SK-N-SH (cell line): Measurements from ENCODE around the gene MACO1. TPM values are rescaled to one million over a fixed set of nuclear protein-coding genes. Genes with fewer than 3 reads are reported as not detected.

Source experiments
- CTCF ChIA-PET: fragments of 300-600, 350-600 bp; formaldehyde crosslinking; extraction: SDS; loops from one replicate; lab custom pipeline; 2021; lab: Yijun Ruan, JAX
- POLR2A ChIA-PET: fragments of 350-600 bp; sonication (Branson Sonifier 250); formaldehyde crosslinking; extraction: SDS; loops from one replicate; lab custom pipeline; 2020; ENCODE audit warnings: antibody characterized with exemption, inconsistent platforms; lab: Yijun Ruan, JAX
- DNase-seq: peaks from one replicate; pipeline ENCODE4 v3.0.0; 2012
- H2AFZ ChIP-seq: fragments of 200-600 bp; sonication (generic); 2 replicates; pipeline ENCODE4 v1.8.1; 2016; ENCODE audit warnings: antibody characterized with exemption, mild to moderate bottlenecking, low read depth
- H3F3A ChIP-seq: fragments of 200-600 bp; sonication (generic); replicated peaks from 2 replicates; pipeline ENCODE3; 2016; ENCODE audit warnings: antibody characterized with exemption, mild to moderate bottlenecking; ENCODE audit not compliant: insufficient read depth
- H3K27ac ChIP-seq, 2 experiments: fragments of 200-500 bp in 1 of 2; fragments of 200-600 bp in 1 of 2; sonication (Bioruptor generic) in 1 of 2; sonication (generic), shearing (Covaris generic) in 1 of 2; 2 replicates each; pipeline versions ENCODE4 v1.5.1 to v1.6.1; 2014 to 2016; ENCODE audit warnings: low read depth in 2 of 2, inconsistent platforms in 1 of 2, low read length in 1 of 2, mild to moderate bottlenecking in 1 of 2, mixed read lengths in 1 of 2
- H3K27me3 ChIP-seq: fragments of 200-600 bp; sonication (generic), shearing (Covaris generic); 2 replicates; pipeline ENCODE4 v1.6.1; 2016; ENCODE audit warnings: mixed run types; ENCODE audit not compliant: insufficient read depth
- H3K36me3 ChIP-seq, 2 experiments: fragments of 200-500 bp in 1 of 2; fragments of 200-600 bp in 1 of 2; sonication (Bioruptor generic) in 1 of 2; sonication (generic) in 1 of 2; replicated peaks in 1 of 2; 2 replicates each; pipeline versions ENCODE3 to v1.5.1; 2014 to 2016; ENCODE audit warnings: low read length in 1 of 2, mild to moderate bottlenecking in 1 of 2; ENCODE audit not compliant: insufficient read depth in 2 of 2, control insufficient read depth in 1 of 2
- H3K4me1 ChIP-seq, 2 experiments: fragments of 200-500 bp in 1 of 2; fragments of 200-600 bp in 1 of 2; sonication (Bioruptor generic) in 1 of 2; sonication (generic), shearing (Covaris generic) in 1 of 2; 2 replicates each; pipeline versions ENCODE4 v1.5.1 to v1.6.1; 2014 to 2016; ENCODE audit warnings: low read depth in 1 of 2, low read length in 1 of 2, mixed run types in 1 of 2; ENCODE audit not compliant: insufficient read depth in 2 of 2, control insufficient read depth in 1 of 2
- H3K4me2 ChIP-seq: fragments of 200-600 bp; sonication (generic), shearing (Covaris generic); 2 replicates; pipeline ENCODE4 v1.6.1; 2017; ENCODE audit warnings: mixed run types
- H3K4me3 ChIP-seq, 2 experiments: fragments of 200-500 bp in 1 of 2; fragments of 200-600 bp in 1 of 2; sonication (Bioruptor generic) in 1 of 2; sonication (generic), shearing (Covaris generic) in 1 of 2; 2 replicates each; pipeline versions ENCODE4 v1.5.1 to v1.8.1; 2014 to 2016; ENCODE audit warnings: low read depth in 2 of 2, inconsistent platforms in 1 of 2, low read length in 1 of 2, mild to moderate bottlenecking in 1 of 2, mixed read lengths in 1 of 2, moderate library complexity in 1 of 2
- H3K79me2 ChIP-seq: fragments of 200-600 bp; sonication (generic); 2 replicates; pipeline ENCODE4 v1.8.1; 2017; ENCODE audit warnings: mild to moderate bottlenecking; ENCODE audit not compliant: insufficient read depth
- H3K9ac ChIP-seq: fragments of 200-600 bp; sonication (generic); 2 replicates; pipeline ENCODE4 v1.6.1; 2017; ENCODE audit warnings: mixed run types
- H3K9me2 ChIP-seq: fragments of 200-600 bp; sonication (generic); 2 replicates; pipeline ENCODE4 v1.6.1; 2017; ENCODE audit warnings: mixed run types
- H3K9me3 ChIP-seq: fragments of 200-600 bp; sonication (generic); 2 replicates; pipeline ENCODE4 v1.6.1; 2017; ENCODE audit warnings: mixed run types, mild to moderate bottlenecking, moderate library complexity
- H4K20me1 ChIP-seq: fragments of 200-600 bp; sonication (generic); 2 replicates; pipeline ENCODE4 v1.6.1; 2017; ENCODE audit warnings: mild to moderate bottlenecking, mixed run types; ENCODE audit not compliant: insufficient read depth
- ELF1 ChIP-seq: IDR thresholded peaks from 2 replicates; pipeline ENCODE4 v1.4.0; 2012
- FOSL2 ChIP-seq: IDR thresholded peaks from 2 replicates; pipeline ENCODE4 v1.4.0; 2012; ENCODE audit warnings: low read depth, mild to moderate bottlenecking, moderate library complexity, borderline replicate concordance
- FOXM1 ChIP-seq: IDR thresholded peaks from 2 replicates; pipeline ENCODE4 v1.4.0; 2012; ENCODE audit warnings: low read depth, mild to moderate bottlenecking
- GABPA ChIP-seq: IDR thresholded peaks from 2 replicates; pipeline ENCODE4 v1.4.0; 2012; ENCODE audit warnings: low read depth, mild to moderate bottlenecking
- GATA2 ChIP-seq: sonication (generic); formaldehyde crosslinking; IDR thresholded peaks from 2 replicates; pipeline ENCODE4 v1.5.0; 2020; ENCODE audit warnings: mild to moderate bottlenecking, missing genetic modification reagents
- MXI1 ChIP-seq: IDR thresholded peaks from 2 replicates; pipeline ENCODE4 v1.6.1; 2012; ENCODE audit warnings: mild to moderate bottlenecking, low read depth, low read length, improper control_type of control experiment
- NRF1 ChIP-seq: IDR thresholded peaks from 2 replicates; pipeline ENCODE4 v1.6.1; 2012; ENCODE audit warnings: low read depth, mild to moderate bottlenecking, low read length
- RCOR1 ChIP-seq: fragments of 150-350 bp; IDR thresholded peaks from 2 replicates; pipeline ENCODE4 v1.6.1; 2017; ENCODE audit warnings: antibody characterized with exemption, low read length
- SIN3A ChIP-seq: IDR thresholded peaks from 2 replicates; pipeline ENCODE4 v1.6.1; 2012; ENCODE audit warnings: low read depth, mild to moderate bottlenecking, low read length, moderate library complexity, borderline replicate concordance
- SMC3 ChIP-seq: IDR thresholded peaks from 2 replicates; pipeline ENCODE4 v1.6.1; 2012; ENCODE audit warnings: low read depth, low read length, improper control_type of control experiment
- TAF1 ChIP-seq: IDR thresholded peaks from 2 replicates; pipeline ENCODE4 v1.6.1; 2012; ENCODE audit warnings: low read depth, mild to moderate bottlenecking, low read length, moderate library complexity, borderline replicate concordance
- TCF12 ChIP-seq: IDR thresholded peaks from 2 replicates; pipeline ENCODE4 v1.4.0; 2012
- TEAD4 ChIP-seq: IDR thresholded peaks from 2 replicates; pipeline ENCODE4 v1.4.0; 2012; ENCODE audit warnings: mild to moderate bottlenecking, borderline replicate concordance; ENCODE audit not compliant: insufficient read depth
- USF1 ChIP-seq: IDR thresholded peaks from 2 replicates; pipeline ENCODE4 v1.4.0; 2012; ENCODE audit warnings: low read depth, borderline replicate concordance
- WGBS: methylation state at CpG from one replicate; pipeline ENCODE4 v1.1.6; 2017; ENCODE audit warnings: low lambda C conversion rate; 5-methylcytosine and 5-hydroxymethylcytosine counted together
- polyA plus RNA-seq, 3 experiments: library from polyadenylated mRNA; depleted of rRNA; stranded (reverse); fragments of >200 nt; gene quantifications; 2 replicates each; pipeline ENCODE4 v1.2.3, GENCODE V29; 2012
- TF ChIP-seq, protein P1 (sequence below): IDR thresholded peaks from 2 replicates; pipeline ENCODE4; 2012
- TF ChIP-seq, protein P2 (sequence below): IDR thresholded peaks from 2 replicates; pipeline ENCODE4 v1.4.0; 2012; ENCODE audit warnings: low read depth, borderline replicate concordance
- TF ChIP-seq, protein P3 (sequence below): IDR thresholded peaks from 2 replicates; pipeline ENCODE4 v1.4.0; 2012; ENCODE audit warnings: low read depth

MACO1 gene
- polyA plus RNA-seq, 1 of the 3 experiments (the other 2 are of a cell fraction), result 6.9 TPM

GRCh38 chr1:25428475-25429166 is 2.1 kb upstream of the MACO1 start:
- TF ChIP-seq USF1, result no peak
- TF ChIP-seq, protein P1, sequence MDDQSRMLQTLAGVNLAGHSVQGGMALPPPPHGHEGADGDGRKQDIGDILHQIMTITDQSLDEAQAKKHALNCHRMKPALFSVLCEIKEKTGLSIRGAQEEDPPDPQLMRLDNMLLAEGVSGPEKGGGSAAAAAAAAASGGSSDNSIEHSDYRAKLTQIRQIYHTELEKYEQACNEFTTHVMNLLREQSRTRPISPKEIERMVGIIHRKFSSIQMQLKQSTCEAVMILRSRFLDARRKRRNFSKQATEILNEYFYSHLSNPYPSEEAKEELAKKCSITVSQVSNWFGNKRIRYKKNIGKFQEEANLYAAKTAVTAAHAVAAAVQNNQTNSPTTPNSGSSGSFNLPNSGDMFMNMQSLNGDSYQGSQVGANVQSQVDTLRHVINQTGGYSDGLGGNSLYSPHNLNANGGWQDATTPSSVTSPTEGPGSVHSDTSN, result no peak
- TF ChIP-seq RCOR1, result no peak
- no peak for TF ChIP-seq TAF1
- TF ChIP-seq SIN3A, result no peak
- TF ChIP-seq SMC3, result no peak
- TF ChIP-seq MXI1, result no peak
- TF ChIP-seq, protein P2, sequence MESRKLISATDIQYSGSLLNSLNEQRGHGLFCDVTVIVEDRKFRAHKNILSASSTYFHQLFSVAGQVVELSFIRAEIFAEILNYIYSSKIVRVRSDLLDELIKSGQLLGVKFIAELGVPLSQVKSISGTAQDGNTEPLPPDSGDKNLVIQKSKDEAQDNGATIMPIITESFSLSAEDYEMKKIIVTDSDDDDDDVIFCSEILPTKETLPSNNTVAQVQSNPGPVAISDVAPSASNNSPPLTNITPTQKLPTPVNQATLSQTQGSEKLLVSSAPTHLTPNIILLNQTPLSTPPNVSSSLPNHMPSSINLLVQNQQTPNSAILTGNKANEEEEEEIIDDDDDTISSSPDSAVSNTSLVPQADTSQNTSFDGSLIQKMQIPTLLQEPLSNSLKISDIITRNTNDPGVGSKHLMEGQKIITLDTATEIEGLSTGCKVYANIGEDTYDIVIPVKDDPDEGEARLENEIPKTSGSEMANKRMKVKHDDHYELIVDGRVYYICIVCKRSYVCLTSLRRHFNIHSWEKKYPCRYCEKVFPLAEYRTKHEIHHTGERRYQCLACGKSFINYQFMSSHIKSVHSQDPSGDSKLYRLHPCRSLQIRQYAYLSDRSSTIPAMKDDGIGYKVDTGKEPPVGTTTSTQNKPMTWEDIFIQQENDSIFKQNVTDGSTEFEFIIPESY, result no peak
- no peak for TF ChIP-seq GABPA
- TF ChIP-seq ELF1, result no peak
- TF ChIP-seq, protein P3, sequence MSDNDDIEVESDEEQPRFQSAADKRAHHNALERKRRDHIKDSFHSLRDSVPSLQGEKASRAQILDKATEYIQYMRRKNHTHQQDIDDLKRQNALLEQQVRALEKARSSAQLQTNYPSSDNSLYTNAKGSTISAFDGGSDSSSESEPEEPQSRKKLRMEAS, result no peak
- TF ChIP-seq TEAD4, result no peak
- no peak for TF ChIP-seq FOXM1
- TF ChIP-seq NRF1, result no peak
- no peak for TF ChIP-seq GATA2 (CRISPR knock-in tag)
- TF ChIP-seq TCF12, result no peak
- TF ChIP-seq FOSL2, result no peak
- H3K27me3 ChIP-seq, result no peaks in the 10 kb centered on the region
- peaks cover 29% of the 10 kb centered on the region for H3K79me2 ChIP-seq
- no peak overlapping the region for H3K4me3 ChIP-seq
- H2AFZ ChIP-seq, result no peak overlapping the region
- H3K9ac ChIP-seq, result no peak overlapping the region
- no peaks in the 10 kb centered on the region for H3K9me3 ChIP-seq
- H3K4me1 ChIP-seq, result peaks cover 0 to 15% of the 10 kb centered on the region in 2 experiments; a peak in 3 of 4 replicates
- no peak overlapping the region for H3K27ac ChIP-seq
- DNase-seq, result no peak
- H4K20me1 ChIP-seq, result peaks cover 18% of the 10 kb centered on the region
- ChIA-PET POLR2A (no interaction called here), CTCF (interaction anchor here (0.5 to 2.2 kb wide), 4 partner anchors 25 to 467 kb away, joined by 3 to 10 read pairs (median 6); no protein-coding TSS in a partner anchor)
- no peaks in the 10 kb centered on the region for H3K9me2 ChIP-seq
- no peaks in the 10 kb centered on the region for H3F3A ChIP-seq
- whole genome bisulfite sequencing, result 93% methylated on average over 7 of the region's 7 CpGs
- H3K4me2 ChIP-seq, result no peak overlapping the region
- H3K36me3 ChIP-seq, result peaks cover 0 to 3% of the 10 kb centered on the region in 2 experiments
